HEK293T (cell line): ENCODE data around the gene TADA2B.
"Not testable (repeated sequence)": the region's sequence is repeated elsewhere in the genome, so short reads cannot be mapped to it uniquely, and the experiment has no call there.

ENCODE experiments used
- CTCF ChIA-PET: fragments of 350-600 bp; formaldehyde crosslinking; extraction: SDS; loops from one replicate; lab custom pipeline; 2021; ENCODE audit warnings: antibody characterized with exemption, inconsistent platforms; lab: Yijun Ruan, JAX
- POLR2A ChIA-PET: fragments of 350-600 bp; formaldehyde crosslinking; extraction: SDS; loops from one replicate; lab custom pipeline; 2020; ENCODE audit warnings: antibody characterized with exemption, inconsistent platforms; lab: Yijun Ruan, JAX
- DNase-seq: peaks from one replicate; pipeline ENCODE4 v3.0.0; 2012; ENCODE audit warnings: mixed read lengths; ENCODE audit errors: extremely low spot score
- ARNT ChIP-seq: fragments of 450-650 bp; IDR thresholded peaks from 2 replicates; pipeline ENCODE4 v1.6.1; 2017; ENCODE audit warnings: mild to moderate bottlenecking
- BHLHE40 ChIP-seq: fragments of 450-650 bp; IDR thresholded peaks from 2 replicates; pipeline ENCODE4 v1.6.1; 2016; ENCODE audit warnings: mild to moderate bottlenecking, moderate library complexity, borderline replicate concordance
- CTBP1 ChIP-seq: fragments of 450-650 bp; IDR thresholded peaks from 2 replicates; pipeline ENCODE4 v1.6.1; 2016; ENCODE audit warnings: borderline replicate concordance
- ELF4 ChIP-seq: fragments of 450-650 bp; IDR thresholded peaks from 2 replicates; pipeline ENCODE4 v1.6.1; 2017; ENCODE audit warnings: antibody characterized with exemption
- FOXA1 ChIP-seq: fragments of 450-650 bp; IDR thresholded peaks from 2 replicates; pipeline ENCODE4 v1.6.1; 2016; ENCODE audit warnings: mild to moderate bottlenecking
- FOXK2 ChIP-seq: fragments of 450-650 bp; IDR thresholded peaks from 2 replicates; pipeline ENCODE4 v1.6.1; 2016; ENCODE audit warnings: mild to moderate bottlenecking
- FOXM1 ChIP-seq: fragments of 450-650 bp; IDR thresholded peaks from 2 replicates; pipeline ENCODE4 v1.6.1; 2017; ENCODE audit warnings: mild to moderate bottlenecking, borderline replicate concordance
- HDGF ChIP-seq: fragments of 450-650 bp; IDR thresholded peaks from 2 replicates; pipeline ENCODE4 v1.6.1; 2017; ENCODE audit warnings: antibody characterized with exemption, borderline replicate concordance
- L3MBTL2 ChIP-seq: fragments of 450-650 bp; conservative IDR thresholded peaks from 2 replicates; pipeline ENCODE4 v1.6.1; 2016; ENCODE audit warnings: mild to moderate bottlenecking
- LEF1 ChIP-seq: fragments of 450-650 bp; IDR thresholded peaks from 2 replicates; pipeline ENCODE4 v1.6.1; 2017; ENCODE audit warnings: mild to moderate bottlenecking, borderline replicate concordance
- NFRKB ChIP-seq: fragments of 450-650 bp; IDR thresholded peaks from 2 replicates; pipeline ENCODE4 v1.6.1; 2016; ENCODE audit warnings: mild to moderate bottlenecking, moderate library complexity
- PKNOX1 ChIP-seq: fragments of 450-650 bp; IDR thresholded peaks from 2 replicates; pipeline ENCODE4 v1.6.1; 2016
- SP1 ChIP-seq: fragments of 450-650 bp; IDR thresholded peaks from 2 replicates; pipeline ENCODE4 v1.6.1; 2017
- SUZ12 ChIP-seq: fragments of 450-650 bp; IDR thresholded peaks from 2 replicates; pipeline ENCODE4 v1.6.1; 2016; ENCODE audit warnings: mild to moderate bottlenecking
- TARDBP ChIP-seq: fragments of 450-650 bp; IDR thresholded peaks from 2 replicates; pipeline ENCODE4 v1.6.1; 2016
- ZNF384 ChIP-seq: fragments of 450-650 bp; IDR thresholded peaks from 2 replicates; pipeline ENCODE4 v1.6.1; 2016

Gene TADA2B

GRCh38 chr4:7083597-7084563, 40.7 kb downstream of the TADA2B start:
- no peak for DNase-seq
- ChIA-PET CTCF (interaction anchor here (0.6 to 2.7 kb wide), 7 partner anchors 10 to 560 kb away, joined by 3 to 15 read pairs (median 3); partner anchors contain the start of gene TADA2B), POLR2A (interaction anchor here (0.9 to 1.3 kb wide), 4 partner anchors 10 to 53 kb away, joined by 3 to 6 read pairs (median 4); partner anchors contain the start of gene GRPEL1)
- TF ChIP-seq FOXK2 (no peak), L3MBTL2 (no peak), SUZ12 (no peak), SP1 (no peak), LEF1 (no peak), TARDBP (no peak), FOXA1 (no peak), PKNOX1 (no peak), CTBP1 (no peak), NFRKB (no peak), HDGF (no peak), ELF4 (no peak), ARNT (no peak), BHLHE40 (no peak), ZNF384 (no peak), FOXM1 (no peak)

- ChIA-PET POLR2A (interaction anchor here (0.9 to 1.3 kb wide), 2 partner anchors 17 to 54 kb away, joined by 3 read pairs; no protein-coding TSS in a partner anchor), CTCF (interaction anchor here (0.6 to 1.8 kb wide), 4 partner anchors 17 to 561 kb away, joined by 3 to 6 read pairs (median 3); no protein-coding TSS in a partner anchor)
- DNase-seq, result not testable (repeated sequence)
Observed at GRCh38 chr4:7084564-7084961, 41.4 kb downstream of the TADA2B start.

- no peak for DNase-seq
- TF ChIP-seq FOXA1 (no peak), FOXM1 (no peak), SP1 (no peak), ARNT (no peak), LEF1 (no peak)
- POLR2A ChIA-PET, result no interaction called here
- CTCF ChIA-PET, result interaction anchor here (1.8 kb wide), 1 partner anchor 16 kb away, joined by 6 read pairs; no protein-coding TSS in a partner anchor
Observed at GRCh38 chr4:7086384-7086783, 43.2 kb downstream of the TADA2B start.

- POLR2A ChIA-PET, result no interaction called here
- CTCF ChIA-PET, result no interaction called here
- no peak for TF ChIP-seq ARNT
- no peak for TF ChIP-seq TARDBP
- TF ChIP-seq CTBP1, result no peak
- TF ChIP-seq PKNOX1, result no peak
- TF ChIP-seq SUZ12, result no peak
- no peak for TF ChIP-seq LEF1
- no peak for TF ChIP-seq HDGF
- no peak for TF ChIP-seq FOXA1
- no peak for TF ChIP-seq BHLHE40
- TF ChIP-seq FOXK2, result no peak
- TF ChIP-seq SP1, result no peak
- no peak for TF ChIP-seq ELF4
- TF ChIP-seq FOXM1, result no peak
- TF ChIP-seq L3MBTL2, result no peak
- no peak for TF ChIP-seq NFRKB
- TF ChIP-seq ZNF384, result no peak
- no peak for DNase-seq
Observed at GRCh38 chr4:7087036-7087435, 43.9 kb downstream of the TADA2B start.

- DNase-seq, result no peak
- ChIA-PET POLR2A (interaction anchor here (1.9 kb wide), 1 partner anchor 12 kb away, joined by 5 read pairs; no protein-coding TSS in a partner anchor), CTCF (interaction anchor here (0.7 to 2.1 kb wide), 2 partner anchors 13 to 68 kb away, joined by 5 to 9 read pairs; no protein-coding TSS in a partner anchor)
- TF ChIP-seq SUZ12, result no peak
- TF ChIP-seq L3MBTL2, result no peak
- TF ChIP-seq NFRKB, result no peak
- TF ChIP-seq FOXA1, result no peak
- no peak for TF ChIP-seq TARDBP
- TF ChIP-seq PKNOX1, result no peak
- TF ChIP-seq ZNF384, result no peak
- no peak for TF ChIP-seq HDGF
- no peak for TF ChIP-seq CTBP1
- TF ChIP-seq LEF1, result no peak
- no peak for TF ChIP-seq ELF4
- no peak for TF ChIP-seq SP1
- no peak for TF ChIP-seq BHLHE40
- TF ChIP-seq FOXM1, result no peak
- TF ChIP-seq FOXK2, result no peak
- TF ChIP-seq ARNT, result no peak
Observed at GRCh38 chr4:7089213-7089986, 46.2 kb downstream of the TADA2B start.
